Liver (tissue), 9 donors: ENCODE results near the gene TNK2. TPM values are rescaled to one million over a fixed set of nuclear protein-coding genes. Genes with fewer than 3 reads are reported as not detected.
A peak's percentile ranks its signal among the peaks of the same experiment; 100 is the strongest.

Experiments
- DNase-seq: peaks from one replicate; pipeline ENCODE4 v3.0.0-alpha.2; 2017; ENCODE audit warnings: low spot score
- H3K27ac ChIP-seq, 2 donors: one replicate each; pipeline ENCODE4 v1.7.0; 2013; ENCODE audit warnings: inconsistent platforms in 2 of 2, low read length in 2 of 2, control low read depth in 1 of 2, low read depth in 1 of 2, mild to moderate bottlenecking in 1 of 2
- H3K27me3 ChIP-seq, 4 donors: one replicate each; pipeline versions ENCODE4 v1.6.1 to v1.7.0; 2013; ENCODE audit warnings: low read length in 3 of 4, inconsistent platforms in 1 of 4, mild to moderate bottlenecking in 1 of 4, moderate library complexity in 1 of 4; ENCODE audit not compliant: control insufficient read depth in 4 of 4, insufficient read depth in 4 of 4
- H3K36me3 ChIP-seq, 4 donors: one replicate each; pipeline versions ENCODE4 v1.6.1 to v1.7.0; 2013; ENCODE audit warnings: low read length in 3 of 4, mild to moderate bottlenecking in 3 of 4, low read depth in 1 of 4, moderate library complexity in 1 of 4; ENCODE audit not compliant: control insufficient read depth in 4 of 4, insufficient read depth in 3 of 4
- H3K4me1 ChIP-seq, 4 donors: one replicate each; pipeline versions ENCODE4 v1.6.1 to v1.7.0; 2013; ENCODE audit warnings: low read length in 3 of 4, mild to moderate bottlenecking in 3 of 4, moderate library complexity in 1 of 4; ENCODE audit not compliant: control insufficient read depth in 4 of 4, insufficient read depth in 4 of 4
- H3K4me3 ChIP-seq, 3 donors: one replicate each; pipeline versions ENCODE4 v1.6.1 to v1.7.0; 2013; ENCODE audit warnings: low read length in 3 of 3, control low read depth in 1 of 3, low read depth in 1 of 3, mild to moderate bottlenecking in 1 of 3
- H3K9ac ChIP-seq, 2 donors: one replicate each; pipeline ENCODE4 v1.7.0; 2013; ENCODE audit warnings: low read length in 2 of 2, mild to moderate bottlenecking in 2 of 2, moderate library complexity in 2 of 2, control low read depth in 1 of 2, low read depth in 1 of 2
- H3K9me3 ChIP-seq, 4 donors: one replicate each; pipeline versions ENCODE4 v1.6.1 to v1.7.0; 2013; ENCODE audit warnings: low read length in 3 of 4; ENCODE audit not compliant: control insufficient read depth in 4 of 4
- CTCF ChIP-seq: fragments of 150-350 bp; IDR thresholded peaks from 2 replicates; pipeline ENCODE4 v1.5.1; 2017; ENCODE audit warnings: improper control_type of control experiment, low read depth, low read length; ENCODE audit not compliant: missing input control
- FOXA1 ChIP-seq: IDR thresholded peaks from 2 replicates; pipeline ENCODE4 v1.6.1; 2016; ENCODE audit warnings: antibody characterized with exemption
- GABPA ChIP-seq, 2 donors: IDR thresholded peaks in 1 of 2; conservative IDR thresholded peaks in 1 of 2; 2 replicates each; pipeline ENCODE4 v1.6.1; 2016; ENCODE audit warnings: antibody characterized with exemption in 2 of 2, mild to moderate bottlenecking in 1 of 2, moderate library complexity in 1 of 2
- JUND ChIP-seq, 2 donors: IDR thresholded peaks; 2 replicates each; pipeline ENCODE4 v1.6.1; 2016; ENCODE audit warnings: antibody characterized with exemption in 2 of 2
- NR2F2 ChIP-seq: IDR thresholded peaks from 2 replicates; pipeline ENCODE4 v1.6.1; 2016; ENCODE audit warnings: antibody characterized with exemption
- RAD21 ChIP-seq, 2 donors: IDR thresholded peaks; 2 replicates each; pipeline ENCODE4 v1.6.1; 2016; ENCODE audit warnings: antibody characterized with exemption in 2 of 2, mild to moderate bottlenecking in 2 of 2
- RXRA ChIP-seq, 2 donors: IDR thresholded peaks; 2 replicates each; pipeline ENCODE4 v1.6.1; 2017 to 2018; ENCODE audit warnings: antibody characterized with exemption in 2 of 2, mild to moderate bottlenecking in 1 of 2
- SP1 ChIP-seq: IDR thresholded peaks from 2 replicates; pipeline ENCODE4 v1.6.1; 2018; ENCODE audit warnings: antibody characterized with exemption, mild to moderate bottlenecking
- ZBTB33 ChIP-seq: IDR thresholded peaks from 2 replicates; pipeline ENCODE4 v1.6.1; 2016; ENCODE audit warnings: antibody characterized with exemption
- WGBS: extraction: QIAGEN DNeasy Blood & Tissue Kit; methylation state at CpG from one replicate; pipeline ENCODE4 v1.1.7; 2013; 5-methylcytosine and 5-hydroxymethylcytosine counted together
- polyA plus RNA-seq, 2 donors: library from polyadenylated mRNA; stranded (reverse) in 1 of 2; unstranded in 1 of 2; fragments of 200-250 nt in 1 of 2; fragments of >200 nt in 1 of 2; fragmentation: Nextera tagmentation in 1 of 2; extraction: Ambion mirVana in 1 of 2; gene quantifications; one replicate each; pipeline versions ENCODE4 v1.2.1 to v1.2.3, GENCODE V29; 2013 to 2015
- total RNA-seq, 2 donors: library from RNA; depleted of rRNA; stranded (reverse); fragments of >200 nt; gene quantifications; one replicate each; pipeline ENCODE4 v1.2.3, GENCODE V29; 2014
- TF ChIP-seq, protein P1 (sequence below): IDR thresholded peaks from 2 replicates; pipeline ENCODE4 v1.6.1; 2016; ENCODE audit warnings: antibody characterized with exemption
- TF ChIP-seq, protein P2 (sequence below): IDR thresholded peaks from 2 replicates; pipeline ENCODE4 v1.6.1; 2016; ENCODE audit warnings: antibody characterized with exemption
- donor health status: healthy.
- donor health status: healthy.
- donor health status: healthy.
- donor health status: healthy.
- donor health status: healthy.

TNK2 gene
- total and polyA plus RNA-seq, 4 donors, result 4.0 to 12.2 (median 8.8) TPM

- TF ChIP-seq CTCF (no peak), ZBTB33 (no peak)
Measured at GRCh38 chr3:195877136-195877715, 31.1 kb downstream of the TNK2 start (continued).

GRCh38 chr3:195876297-195877064, 31.9 kb downstream of the TNK2 start:
- Histone ChIP-seq H3K4me1 (no peaks in the 10 kb centered on the region), H3K36me3 (peaks cover 14 to 48% (median 19%) of the 10 kb centered on the region in 4 donors), H3K27me3 (no peaks in the 10 kb centered on the region), H3K4me3 (no peak overlapping the region), H3K27ac (no peak overlapping the region), H3K9ac (no peak overlapping the region), H3K9me3 (no peaks in the 10 kb centered on the region)
- TF ChIP-seq JUND (IDR thresholded peaks at IDR 0.05), result no peak
- TF ChIP-seq SP1, result no peak
- TF ChIP-seq FOXA1, result no peak
- no peak for TF ChIP-seq ZBTB33
- TF ChIP-seq, protein P1, sequence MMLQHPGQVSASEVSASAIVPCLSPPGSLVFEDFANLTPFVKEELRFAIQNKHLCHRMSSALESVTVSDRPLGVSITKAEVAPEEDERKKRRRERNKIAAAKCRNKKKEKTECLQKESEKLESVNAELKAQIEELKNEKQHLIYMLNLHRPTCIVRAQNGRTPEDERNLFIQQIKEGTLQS, result no peak
- no peak for TF ChIP-seq RAD21 (IDR thresholded peaks at IDR 0.05)
- TF ChIP-seq GABPA (IDR thresholded peaks at IDR 0.05 in 1 of 2, conservative IDR thresholded peaks at IDR 0.05 in 1 of 2), result no peak
- TF ChIP-seq RXRA (IDR thresholded peaks at IDR 0.05), result no peak
- no peak for TF ChIP-seq CTCF
- TF ChIP-seq NR2F2, result no peak
- TF ChIP-seq, protein P2, sequence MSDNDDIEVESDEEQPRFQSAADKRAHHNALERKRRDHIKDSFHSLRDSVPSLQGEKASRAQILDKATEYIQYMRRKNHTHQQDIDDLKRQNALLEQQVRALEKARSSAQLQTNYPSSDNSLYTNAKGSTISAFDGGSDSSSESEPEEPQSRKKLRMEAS, result no peak
- 92% methylated on average over 28 of the region's 28 CpGs for WGBS
- peak; percentile 86 for DNase-seq
